Activated effector memory CD4-positive, alpha-beta T cell treated with Interleukin-2 at 50 U/mL for 16 hours (primary cell): ENCODE measurements around the gene PSEN2.

Source experiments
- DNase-seq: peaks from one replicate; pipeline ENCODE4 v3.0.0-alpha.2; 2020

PSEN2 gene

DNA sequence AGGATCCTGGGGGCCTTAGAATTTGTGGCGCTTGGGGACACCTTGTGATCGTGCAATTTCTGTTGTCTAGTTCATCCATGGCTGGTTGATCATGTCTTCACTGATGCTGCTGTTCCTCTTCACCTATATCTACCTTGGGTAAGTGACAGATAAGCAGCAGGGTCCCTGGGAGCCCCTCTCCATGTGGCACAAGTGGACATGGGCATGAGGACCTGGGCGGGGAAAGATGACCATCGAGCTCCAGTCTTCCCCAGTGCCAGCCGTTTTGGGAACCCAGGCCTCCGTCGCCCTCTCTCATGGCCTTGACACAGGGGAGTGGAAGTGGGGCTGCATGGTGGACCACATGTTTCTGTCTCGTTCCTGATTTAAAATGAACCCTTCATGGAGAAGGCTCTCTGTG, 17.6 kb downstream of the PSEN2 start:
- DNase-seq, result no peak

DNA sequence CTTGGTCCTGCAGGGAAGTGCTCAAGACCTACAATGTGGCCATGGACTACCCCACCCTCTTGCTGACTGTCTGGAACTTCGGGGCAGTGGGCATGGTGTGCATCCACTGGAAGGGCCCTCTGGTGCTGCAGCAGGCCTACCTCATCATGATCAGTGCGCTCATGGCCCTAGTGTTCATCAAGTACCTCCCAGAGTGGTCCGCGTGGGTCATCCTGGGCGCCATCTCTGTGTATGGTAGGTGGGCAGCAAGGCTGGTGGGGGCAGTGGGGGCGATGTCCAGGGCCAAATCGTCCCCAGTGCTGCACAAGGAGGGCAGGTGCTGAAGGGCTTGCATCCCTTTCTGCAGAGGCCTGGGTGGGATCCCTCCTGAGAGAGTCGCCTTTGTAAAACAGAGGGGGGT, 18.4 kb downstream of the PSEN2 start:
- no peak for DNase-seq

DNA sequence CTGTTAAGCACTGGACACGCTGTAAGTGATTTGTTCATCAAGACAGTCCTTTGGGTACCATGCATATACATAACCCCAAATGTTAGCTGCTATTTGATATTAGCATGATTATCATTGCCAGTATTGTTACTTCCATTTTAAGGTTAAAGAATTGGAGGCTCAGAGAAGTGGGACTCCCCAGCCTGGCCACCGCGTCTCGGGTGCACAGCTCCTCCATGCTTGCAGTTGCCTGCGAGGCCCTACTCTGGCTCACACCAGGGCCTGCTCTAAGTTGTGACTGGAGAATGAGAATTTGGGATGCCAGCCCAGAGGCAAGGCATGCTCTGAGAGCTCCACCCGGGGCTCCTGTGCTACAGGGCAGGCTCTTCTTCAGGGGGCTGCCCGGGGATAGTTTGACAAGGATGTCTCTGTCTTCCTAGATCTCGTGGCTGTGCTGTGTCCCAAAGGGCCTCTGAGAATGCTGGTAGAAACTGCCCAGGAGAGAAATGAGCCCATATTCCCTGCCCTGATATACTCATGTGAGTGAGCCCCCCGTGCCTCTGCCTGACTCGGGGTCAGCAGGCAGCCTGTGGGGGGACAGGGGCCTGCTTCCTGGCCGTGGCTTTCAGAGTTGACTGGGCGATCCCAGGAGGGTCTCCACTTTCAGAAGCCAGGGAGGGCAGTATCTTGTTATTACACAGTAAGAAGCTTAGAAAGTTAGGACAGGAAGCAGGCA, 19.4 kb downstream of the PSEN2 start:
- no peak for DNase-seq

DNA sequence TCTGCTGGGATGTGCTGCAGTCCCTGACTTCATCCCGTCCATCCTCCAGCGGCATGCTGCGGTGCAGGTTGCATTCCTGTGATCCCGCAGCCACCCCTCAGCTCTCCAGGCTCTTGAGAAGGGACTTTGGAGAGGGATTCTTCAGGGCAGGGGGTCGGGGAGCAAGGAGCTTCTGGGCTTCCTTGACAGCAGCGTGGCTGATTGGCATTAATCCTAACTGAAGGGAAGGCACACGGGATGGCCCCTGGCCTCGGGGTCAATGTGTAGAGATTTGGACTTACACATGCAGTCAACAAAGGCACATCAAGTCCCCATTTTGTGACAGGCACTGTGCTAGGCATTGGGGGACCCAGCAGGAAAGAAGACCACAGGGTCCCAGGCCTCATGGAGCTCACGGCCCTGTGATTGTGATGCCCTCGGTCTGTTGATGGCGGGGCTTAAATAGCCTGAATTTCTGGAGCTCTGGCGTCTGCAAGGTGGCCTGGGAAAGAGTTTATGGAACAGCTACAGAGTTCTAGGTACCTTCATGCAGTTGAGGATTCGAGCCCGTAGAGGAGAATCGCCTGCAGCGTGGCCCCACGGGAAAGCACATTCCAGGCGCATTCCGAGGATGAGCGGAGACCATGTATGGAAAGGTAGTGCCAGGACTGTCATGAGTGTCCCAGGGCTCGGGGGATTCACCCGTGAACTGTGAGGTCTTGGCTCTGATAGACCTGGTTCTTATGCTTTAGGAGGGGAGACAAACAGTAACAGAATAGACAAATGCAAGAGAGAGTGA, 20.1 kb downstream of the PSEN2 start:
- no peak for DNase-seq

DNA sequence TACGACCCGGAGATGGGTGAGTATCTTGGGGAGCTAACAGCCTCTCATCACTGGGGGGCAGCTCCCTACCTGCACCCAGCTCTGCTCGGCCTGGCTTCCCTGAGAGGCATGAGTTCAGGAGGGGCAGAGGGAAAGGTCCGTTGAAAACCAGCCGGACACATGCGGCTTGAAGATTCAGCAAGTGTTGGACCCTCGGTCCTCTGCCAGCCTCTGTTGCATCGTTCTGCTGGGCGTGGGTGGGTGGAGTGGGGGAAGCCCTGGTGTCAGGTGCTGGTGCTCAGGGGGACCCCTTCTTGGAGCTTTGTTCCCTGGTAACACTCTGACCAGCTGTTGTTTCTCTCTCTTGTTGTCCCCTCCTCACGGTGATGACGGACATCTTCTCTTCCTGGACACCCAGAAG, 20.9 kb downstream of the PSEN2 start:
- DNase-seq, result no peak

DNA sequence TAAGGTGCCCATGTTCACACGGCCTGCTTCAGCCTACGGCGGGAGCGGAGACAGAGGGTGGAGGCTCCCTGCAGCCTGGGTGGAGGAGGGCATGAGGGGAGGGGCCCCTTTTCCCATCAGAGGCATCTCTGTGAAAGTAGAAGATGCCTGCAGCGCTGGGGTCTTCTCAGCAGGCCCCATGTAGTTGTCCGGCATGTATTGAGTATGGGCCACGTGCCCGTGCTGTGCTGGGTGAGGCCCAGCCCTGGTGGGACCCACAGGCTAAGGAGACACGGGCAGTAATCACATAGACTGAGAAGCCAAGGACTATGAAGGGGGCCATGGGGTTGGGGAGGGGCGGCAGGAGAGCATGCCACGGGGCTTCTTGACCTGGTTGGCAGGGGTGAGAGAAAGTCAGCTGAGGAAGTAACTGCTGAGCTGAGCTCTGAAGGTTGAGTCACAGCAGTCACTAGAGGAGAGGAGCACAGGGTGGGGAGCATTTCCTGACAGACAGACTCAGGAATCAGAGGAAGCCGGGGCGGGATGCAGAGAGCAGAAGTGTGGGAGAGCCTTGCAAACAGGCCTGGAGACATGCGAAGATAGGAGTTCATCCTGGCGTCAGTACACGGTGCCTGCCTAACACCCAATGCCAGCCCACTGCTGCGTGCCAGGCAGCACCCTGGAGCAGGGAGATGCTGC, 21.6 kb downstream of the PSEN2 start:
- DNase-seq, result no peak

DNA sequence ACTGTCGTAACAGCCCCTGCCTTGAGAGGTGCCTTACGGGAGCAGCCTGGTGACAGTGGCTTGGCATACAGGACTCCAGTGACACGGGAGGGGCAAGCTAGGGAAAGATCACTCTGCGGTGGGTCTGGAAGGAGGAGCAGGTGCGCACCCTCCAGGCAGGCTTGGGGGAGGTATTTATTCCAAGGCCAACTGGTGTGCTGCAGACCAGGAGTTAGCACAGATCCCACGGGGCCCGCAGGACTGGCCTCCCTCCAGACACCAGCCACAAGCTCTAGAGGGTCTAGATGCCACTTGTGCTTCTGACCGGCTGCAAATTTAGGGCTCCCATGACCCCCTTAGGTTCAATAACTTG, 22.1 kb downstream of the PSEN2 start:
- DNase-seq, result no peak

DNA sequence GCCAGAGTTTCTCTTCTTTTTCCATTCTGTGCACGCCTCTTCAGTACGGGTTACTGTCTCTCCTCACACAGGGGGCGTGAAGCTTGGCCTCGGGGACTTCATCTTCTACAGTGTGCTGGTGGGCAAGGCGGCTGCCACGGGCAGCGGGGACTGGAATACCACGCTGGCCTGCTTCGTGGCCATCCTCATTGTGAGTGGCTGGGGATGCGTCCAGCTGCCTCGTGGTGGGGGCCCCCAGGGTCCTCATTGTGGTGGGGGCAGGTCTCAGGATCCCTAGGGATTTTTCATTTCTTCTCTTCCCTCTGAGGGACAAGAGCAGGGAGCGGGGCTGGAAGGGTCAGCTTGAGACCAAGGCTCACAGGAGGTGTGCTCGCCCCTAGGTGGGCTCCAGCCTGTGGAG, 23.5 kb downstream of the PSEN2 start:
- no peak for DNase-seq

DNA sequence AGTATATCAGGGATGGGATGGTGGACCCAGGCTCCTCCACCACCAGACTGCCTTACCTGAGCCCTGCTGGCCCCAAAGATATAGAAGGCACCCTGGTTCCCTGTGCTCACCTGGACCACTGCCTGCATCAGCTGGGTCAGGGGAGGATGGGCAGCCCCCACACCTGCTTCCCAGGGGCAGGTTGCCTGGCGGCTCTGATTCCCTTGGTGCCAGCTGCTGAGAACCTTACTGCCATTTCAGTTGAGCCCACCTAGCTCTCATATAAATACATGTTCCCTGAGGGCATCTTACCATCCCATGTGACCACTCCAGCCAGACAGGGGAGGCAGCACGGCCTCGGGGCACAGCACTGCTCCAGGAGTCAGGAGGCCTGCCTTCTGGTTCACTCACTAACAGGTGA, 24.4 kb downstream of the PSEN2 start:
- DNase-seq, result no peak

DNA sequence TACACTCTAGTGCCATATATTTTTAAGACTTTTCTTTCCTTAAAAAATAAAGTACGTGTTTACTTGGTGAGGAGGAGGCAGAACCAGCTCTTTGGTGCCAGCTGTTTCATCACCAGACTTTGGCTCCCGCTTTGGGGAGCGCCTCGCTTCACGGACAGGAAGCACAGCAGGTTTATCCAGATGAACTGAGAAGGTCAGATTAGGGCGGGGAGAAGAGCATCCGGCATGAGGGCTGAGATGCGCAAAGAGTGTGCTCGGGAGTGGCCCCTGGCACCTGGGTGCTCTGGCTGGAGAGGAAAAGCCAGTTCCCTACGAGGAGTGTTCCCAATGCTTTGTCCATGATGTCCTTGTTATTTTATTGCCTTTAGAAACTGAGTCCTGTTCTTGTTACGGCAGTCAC, 25.2 kb downstream of the PSEN2 start:
- no peak for DNase-seq

DNA sequence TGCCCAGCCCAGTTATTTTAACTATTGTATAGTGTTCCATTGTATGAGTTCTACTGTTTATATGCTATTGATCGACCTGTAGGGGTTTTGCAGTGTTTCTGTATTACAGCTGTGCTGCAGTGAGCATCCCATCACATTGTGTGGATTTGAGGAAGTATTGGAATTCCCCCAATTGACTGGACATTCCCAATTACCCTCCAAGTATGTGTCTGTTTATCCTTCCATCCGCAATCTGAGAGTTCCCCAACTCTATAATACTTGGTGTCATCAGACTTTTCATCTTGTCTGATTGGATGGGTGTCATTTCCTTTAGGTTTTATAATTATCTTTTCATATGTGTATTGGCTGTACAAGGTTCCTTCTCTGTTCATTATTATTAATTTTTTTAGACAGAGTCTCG, 27.8 kb downstream of the PSEN2 start:
- no peak for DNase-seq

DNA sequence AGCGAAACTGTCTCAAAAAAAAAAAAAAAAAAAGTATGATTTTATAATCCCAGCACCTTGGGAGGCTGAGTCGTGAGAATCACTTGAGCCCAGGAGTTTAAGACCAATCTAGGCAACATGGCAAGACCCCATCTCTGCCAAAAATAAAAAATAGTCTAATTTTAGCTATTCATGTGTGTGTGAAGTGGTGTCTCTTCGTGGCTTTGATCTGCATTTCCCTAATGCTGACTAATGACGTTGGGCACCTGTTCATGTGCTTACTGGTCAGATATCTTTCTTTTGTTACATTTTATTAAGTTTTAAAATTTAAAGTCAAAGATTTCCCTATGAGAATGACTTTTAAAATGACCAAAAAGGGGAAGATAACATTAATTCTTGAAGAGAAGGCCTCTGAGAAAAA, 31.0 kb downstream of the PSEN2 start:
- DNase-seq, result no peak

DNA sequence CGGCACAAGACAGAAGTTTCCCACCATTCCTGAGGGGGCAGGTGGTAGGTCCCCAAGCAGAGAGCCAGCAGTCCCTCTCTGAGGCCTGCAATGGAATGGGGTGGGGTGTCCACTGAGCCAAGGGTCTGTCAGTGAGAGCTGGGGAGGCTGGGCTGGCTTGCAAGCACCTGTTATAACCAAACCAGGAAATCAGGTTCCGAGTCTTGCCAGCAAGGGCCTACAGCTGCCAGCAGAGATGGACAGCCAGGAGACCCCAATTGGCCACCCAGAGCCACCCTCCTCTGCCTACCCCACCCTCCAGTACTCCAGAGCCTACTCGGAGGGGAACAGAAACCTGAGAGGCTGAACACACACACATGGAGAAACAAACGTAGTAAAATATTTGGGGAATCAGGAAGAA, 32.2 kb downstream of the PSEN2 start:
- no peak for DNase-seq

DNA sequence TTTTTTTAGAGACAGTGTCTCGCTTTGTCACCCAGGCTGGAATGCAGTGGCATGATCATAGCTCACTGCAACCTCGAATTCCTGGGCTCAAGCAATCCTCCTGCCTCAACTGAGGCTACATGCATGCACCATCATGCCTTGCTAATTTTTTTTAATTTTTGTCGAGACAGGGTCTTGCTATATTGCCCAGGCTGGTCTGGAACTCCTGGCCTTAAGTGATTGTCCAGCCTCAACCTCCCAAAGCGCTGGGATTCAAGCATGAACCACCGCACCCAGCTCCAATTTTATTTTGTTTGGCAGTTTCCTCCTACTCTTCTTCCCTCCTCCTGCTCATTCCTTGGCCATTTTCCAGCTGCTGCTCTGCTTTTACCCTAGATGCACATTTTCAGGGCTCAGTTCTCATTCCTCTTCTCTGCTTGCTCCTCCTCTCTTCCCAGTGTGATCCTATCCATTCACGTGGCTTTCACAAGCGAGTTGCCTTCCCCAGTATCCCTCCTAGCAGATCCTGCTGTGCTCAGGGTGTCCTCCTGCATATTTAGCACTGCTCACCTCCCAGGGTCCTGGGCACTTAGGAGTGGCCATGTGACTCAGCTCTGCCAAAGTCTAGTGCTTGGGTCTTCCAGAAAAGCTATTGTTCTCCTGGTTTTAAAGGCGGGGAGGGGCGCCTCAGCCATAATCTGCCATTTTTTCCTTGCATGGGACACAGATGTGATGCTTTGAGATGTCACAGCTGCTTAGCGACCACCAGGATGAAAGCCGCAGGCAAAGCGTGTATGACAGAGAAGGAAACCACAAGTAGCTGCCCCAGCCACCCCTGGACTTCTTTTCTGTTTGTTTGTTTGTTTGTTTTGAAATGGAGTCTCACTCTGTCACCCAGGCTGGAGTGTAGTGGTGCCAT, 33.7 kb downstream of the PSEN2 start:
- no peak for DNase-seq

DNA sequence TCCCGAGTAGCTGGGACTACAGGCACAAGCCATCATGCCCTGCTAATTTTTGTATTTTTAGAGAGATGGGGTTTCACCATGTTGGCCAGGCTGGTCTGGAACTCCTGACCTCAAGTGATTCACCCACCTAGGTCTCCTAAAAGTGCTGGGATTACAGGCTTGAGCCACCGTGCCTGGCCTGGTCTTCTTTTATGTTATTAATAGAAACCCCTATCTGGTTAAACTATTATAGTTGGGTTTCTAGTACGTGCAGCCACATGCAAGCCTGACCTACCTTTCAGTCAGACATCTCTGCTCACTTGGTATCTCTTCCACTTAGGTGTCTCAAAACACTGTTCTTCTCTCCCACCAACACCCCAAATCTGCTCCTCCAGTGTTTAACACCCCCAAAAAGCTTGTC, 34.4 kb downstream of the PSEN2 start:
- no peak for DNase-seq

DNA sequence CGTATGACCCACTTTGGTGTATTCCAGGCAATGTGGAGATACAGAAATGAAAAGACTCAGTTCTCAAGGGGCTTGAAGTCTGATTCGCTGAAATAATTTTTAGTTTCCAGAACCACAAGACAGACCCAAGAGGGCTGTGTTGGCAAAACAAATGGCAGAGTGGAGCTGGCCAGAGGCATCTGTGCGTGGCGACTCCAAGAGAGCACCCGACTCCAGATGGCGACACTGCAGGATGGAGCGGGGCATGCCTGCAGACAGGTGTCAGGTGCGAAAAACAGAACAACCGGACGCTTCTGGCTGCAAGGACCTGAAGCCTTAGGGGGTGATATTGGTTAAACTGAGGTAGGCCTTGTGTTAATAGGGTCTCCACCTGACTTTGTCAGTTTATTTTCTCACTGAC, 38.0 kb downstream of the PSEN2 start:
- no peak for DNase-seq

DNA sequence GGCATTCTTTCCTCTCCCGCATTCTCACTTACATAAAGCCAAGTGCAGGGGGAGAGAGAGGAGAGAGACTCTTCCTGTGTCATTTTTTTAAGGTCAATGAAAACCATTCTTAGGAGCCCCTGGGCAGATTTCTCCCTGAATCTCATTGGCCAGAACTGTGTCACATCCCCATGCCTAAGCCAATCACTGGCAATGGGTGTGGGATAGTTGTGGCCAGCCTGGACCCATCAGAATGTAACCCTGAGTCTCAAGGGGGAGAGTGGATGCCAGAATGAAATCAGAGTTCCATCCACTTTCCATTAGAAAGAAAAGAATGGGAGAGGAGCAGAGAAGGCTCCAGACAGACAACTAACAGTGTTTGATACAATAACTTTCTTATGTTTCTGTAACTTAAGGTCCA, 38.5 kb downstream of the PSEN2 start:
- DNase-seq, result no peak

DNA sequence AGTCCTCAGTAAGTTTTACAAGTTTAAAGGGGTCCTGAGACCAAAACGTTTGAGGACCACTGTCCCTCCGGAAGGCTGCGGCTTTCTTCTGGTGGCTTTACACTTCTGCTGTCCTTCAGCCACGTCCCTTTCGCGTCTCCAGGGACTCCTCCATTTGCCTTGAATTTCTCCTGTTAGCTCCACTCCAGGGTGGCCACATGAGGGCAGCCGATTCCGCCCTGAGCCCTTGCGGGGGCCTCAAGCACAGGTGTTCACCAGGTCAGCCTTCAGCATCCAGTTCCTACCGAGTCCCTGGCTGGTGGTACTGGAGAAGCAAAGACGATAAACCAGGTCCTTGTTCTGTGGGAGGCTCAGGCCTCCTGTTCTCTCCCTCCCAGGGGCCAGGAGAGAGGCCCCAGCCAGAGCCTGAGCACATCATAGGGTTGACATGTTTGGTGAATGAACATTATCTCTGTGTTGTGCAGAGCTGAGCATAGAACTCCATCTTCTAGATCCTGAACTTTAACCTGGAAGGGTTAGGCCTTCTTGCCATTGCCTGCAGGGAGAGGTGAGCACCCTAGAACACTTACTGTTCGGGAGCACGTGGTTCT, 42.3 kb downstream of the PSEN2 start:
- DNase-seq, result peak; percentile 5

DNA sequence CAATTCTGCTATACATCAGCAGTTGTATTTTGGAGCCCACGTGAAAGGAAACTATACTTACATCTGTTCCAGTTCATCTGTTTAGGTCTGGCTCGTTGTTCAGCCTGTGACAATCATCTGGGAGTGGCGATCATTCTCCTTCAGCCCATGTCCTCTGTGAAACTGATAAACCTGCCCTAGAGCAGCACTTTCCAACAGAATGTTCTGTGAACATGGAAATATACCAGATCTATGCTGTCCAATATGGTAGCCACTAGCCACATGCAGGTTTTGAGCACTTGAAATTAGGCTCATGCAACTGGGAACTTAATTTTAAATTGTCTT, 45.2 kb downstream of the PSEN2 start:
- DNase-seq, result no peak

DNA sequence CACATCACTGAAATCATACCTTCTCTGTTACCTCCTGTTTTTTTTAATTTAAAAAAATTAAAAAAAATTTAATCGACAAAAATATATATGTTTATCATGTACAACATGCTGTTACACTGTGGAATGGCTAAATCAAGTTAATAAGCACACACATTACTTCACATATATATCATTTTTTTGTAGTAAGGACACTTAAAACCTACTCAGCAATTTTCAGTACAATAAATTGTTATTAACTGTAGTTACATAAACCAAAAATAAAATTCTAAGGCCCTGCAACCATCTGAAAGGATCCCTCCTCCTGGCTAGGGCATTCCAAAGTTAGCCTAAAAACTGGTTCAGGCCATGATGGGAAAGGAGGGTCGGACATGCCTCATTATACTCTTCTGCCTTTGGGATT, 46.1 kb downstream of the PSEN2 start:
- no peak for DNase-seq

DNA sequence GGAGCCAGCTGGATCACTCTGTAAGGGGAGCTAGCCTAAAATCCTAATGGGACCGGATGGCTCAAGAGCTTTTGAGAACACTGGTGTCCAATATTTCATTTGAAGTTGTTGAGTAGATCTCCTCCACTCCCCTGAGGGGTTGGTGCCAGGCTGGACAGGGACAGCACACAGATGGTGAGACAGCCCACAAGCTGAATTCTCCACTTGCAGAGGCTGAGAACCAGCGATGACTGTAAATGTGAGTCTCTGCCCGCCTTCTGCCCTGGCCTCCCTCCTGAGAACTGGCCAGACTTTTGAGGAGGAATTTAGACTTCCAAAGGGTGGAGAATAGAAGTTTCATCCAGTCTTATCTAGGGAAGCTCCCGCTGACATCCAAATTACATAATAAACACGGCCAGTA, 49.2 kb downstream of the PSEN2 start:
- DNase-seq, result no peak

DNA sequence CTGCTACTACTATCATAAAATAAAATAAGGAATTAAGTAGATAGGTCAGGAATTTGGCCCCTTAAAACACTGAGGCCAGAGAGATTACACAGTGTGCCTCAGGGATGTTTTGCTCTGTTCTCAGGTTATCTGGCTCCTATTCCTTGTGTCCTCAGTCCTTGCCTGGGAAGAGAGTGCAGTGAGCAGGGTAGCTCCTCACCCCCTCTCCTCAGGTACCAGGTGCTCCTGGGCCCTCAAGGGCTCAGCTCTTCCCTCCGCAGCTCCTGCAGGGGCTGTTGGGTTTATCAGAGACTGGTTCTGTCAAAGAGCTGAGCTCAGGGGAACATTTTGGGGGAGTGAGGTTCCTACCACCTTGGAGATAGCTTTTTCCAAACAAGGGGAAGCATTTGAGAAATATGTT, 49.6 kb downstream of the PSEN2 start:
- DNase-seq, result no peak

DNA sequence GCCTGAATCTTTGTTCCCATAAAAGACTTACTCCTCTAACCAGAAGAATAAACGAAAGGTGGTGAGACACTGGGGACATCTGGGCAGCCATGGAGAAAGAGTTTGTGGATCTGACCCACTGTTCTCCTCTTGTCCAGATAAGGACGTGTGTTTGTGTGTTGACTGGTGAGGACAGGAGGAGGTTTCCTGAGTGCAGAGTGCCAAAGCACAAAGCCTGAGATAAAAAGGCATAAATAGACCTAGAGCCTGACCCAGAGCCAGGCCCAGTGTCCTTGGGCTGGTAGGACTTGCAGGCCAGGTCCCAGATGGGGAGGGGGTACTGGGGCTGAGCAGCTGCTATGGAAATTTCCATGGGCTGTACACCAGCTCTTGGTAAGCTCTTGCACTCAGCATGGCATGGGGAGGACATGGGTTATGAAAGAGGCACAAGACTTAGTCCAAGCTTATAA, 50.1 kb downstream of the PSEN2 start:
- DNase-seq, result no peak
